NAMALWA (cell line): Measurements from ENCODE around the gene MSRB2.

Experiments
- DNase-seq: peaks from one replicate; pipeline ENCODE4 v3.0.0-alpha.2; 2015; ENCODE audit warnings: low spot score

Gene MSRB2

DNA sequence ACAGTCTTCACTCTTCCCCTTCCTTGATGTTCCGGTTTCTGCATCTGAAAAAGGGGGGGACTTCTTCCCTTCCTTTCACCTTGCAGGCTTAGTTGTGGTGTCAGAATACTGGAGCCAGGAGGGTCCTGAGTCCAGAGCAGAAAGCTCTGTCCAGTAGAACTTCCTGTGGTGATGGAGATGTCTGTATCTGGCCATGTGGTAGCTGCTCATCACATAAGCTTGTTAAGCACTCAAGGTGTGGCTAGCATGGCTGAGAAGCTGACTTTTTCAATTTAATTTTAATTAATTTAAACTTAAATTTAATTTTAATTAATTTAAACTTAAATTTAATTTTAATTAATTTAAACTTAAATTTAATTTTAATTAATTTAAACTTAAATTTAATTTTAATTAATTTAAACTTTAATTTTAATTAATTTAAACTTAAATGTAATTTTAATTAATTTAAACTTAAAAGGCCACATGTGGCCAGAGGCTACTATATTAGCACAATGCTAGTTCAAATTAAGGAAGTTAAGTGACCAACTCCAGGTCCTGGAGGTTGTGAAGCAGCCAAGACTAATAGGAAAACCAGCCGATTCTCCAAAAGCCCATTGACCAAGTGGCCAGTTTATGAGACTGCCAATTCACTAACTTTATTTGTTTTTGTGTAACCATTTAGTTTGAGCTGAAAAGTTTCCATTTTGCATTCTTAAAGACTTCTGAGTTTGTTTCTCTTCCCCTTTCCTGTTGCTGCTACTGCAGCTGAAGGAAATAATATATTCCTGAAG is 16.3 kb downstream of the MSRB2 start:
- DNase-seq: no peak

DNA sequence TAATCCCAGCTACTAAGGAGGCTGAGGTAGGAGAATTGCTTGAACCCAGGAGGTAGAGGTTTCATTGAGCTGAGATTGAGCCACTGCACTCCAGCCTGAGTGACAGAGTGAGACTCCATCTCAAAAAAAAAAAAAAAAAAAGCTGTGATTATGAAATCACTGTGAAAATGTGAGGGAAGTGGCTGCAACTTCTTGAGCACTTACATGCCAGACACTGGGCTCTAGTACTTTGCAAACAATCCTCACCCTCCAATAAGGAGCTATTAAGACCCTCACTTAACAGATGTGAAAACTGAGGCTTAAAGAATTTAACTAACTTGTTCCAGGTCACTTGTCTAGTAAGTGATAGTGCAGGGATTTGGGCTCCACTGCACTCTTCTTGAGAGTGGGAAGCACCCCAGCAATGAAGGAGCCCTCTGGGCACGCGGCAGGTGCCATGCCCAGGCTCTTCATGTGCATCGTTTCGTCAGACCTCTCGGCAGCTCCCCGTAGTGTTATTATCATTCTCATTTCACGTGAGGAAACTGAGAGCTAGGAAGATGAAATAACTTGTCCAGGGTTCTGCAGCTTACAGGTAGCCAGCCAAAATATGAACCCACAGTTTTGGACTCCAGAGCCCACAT is 19.0 kb downstream of the MSRB2 start:
- DNase-seq: no peak

DNA sequence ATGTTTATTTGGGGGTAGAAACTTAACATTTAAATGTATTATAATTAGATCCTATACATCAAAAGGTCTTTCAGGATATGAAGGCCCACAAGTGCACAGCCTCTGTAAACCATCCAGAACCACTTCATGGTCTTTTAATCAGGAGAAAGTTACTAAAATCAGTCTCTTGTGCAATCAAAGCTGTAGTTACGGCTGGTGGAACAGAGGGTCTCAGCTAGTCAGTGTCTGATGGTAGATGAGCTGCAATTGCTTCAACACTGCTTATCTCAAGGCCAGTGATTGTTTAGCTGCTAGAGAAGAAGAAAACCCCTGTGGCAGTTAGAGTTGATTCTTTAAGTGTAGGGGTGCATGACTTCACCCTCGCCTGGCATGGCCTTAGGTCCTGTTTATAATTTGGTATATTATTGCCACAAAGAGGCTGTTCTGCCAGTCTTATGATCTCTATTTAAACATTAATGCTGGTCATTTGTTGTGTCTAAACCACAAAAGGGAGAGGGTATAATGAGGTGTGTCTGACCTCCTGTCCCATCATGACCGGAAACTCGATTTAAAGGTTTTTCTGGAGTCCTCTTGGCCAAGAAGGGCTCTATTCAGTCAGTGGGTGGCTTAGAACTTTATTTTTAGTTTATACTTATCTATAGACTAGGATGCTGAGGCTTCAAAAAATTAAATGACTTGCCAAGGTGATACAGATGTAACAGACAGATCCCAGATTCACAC is 21.3 kb downstream of the MSRB2 start:
- no peak for DNase-seq

GRCh38 chr10:23120001-23120934 is 24.9 kb downstream of the MSRB2 start:
- DNase-seq: no peak

- DNase-seq: no peak
These were observed 25.8 kb downstream of the MSRB2 start for GRCh38 chr10:23121135-23121534.

GRCh38 chr10:23136462-23136861 is 41.1 kb downstream of the MSRB2 start:
- DNase-seq: no peak

DNA sequence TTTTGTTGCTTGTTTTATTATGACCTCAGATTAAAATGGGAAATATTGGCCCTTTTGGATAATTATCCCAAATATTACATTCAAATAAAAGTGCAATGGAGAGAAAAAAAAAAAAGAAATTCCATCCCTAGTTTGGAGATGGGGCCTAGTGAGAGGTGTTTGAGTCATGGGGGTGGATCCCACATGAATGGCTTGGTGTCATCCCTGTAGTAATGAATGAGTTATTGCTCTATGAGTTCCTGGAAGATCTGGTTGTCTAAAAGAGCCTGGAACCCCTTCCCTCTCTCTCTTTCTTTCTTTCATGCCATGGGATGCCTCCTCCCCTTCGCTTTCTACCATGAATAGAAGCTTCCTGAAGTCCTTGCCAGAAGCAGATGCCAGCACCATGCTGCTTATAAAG is 44.3 kb downstream of the MSRB2 start:
- no peak for DNase-seq

DNA sequence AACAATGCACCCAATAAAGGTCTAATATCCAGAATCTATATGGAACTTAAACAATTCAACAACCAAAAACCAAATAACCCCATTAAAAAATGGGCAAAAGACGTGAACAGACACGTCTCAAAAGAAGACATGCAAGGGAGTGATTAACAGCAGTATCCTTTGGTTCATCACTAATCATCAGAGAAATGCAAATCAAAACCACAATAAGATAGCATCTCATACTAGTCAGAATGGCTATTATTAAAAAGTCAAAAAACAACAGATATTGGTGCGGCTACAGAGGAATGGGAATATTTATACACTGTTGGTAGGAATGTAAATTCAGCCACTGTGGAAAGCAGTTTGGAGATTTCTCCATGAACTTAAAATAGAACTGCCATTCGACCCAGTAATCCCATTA is 46.6 kb downstream of the MSRB2 start:
- no peak for DNase-seq

- DNase-seq: no peak
These were observed 50.9 kb downstream of the MSRB2 start for GRCh38 chr10:23146258-23146657.

- no peak for DNase-seq
These were observed 51.7 kb downstream of the MSRB2 start for GRCh38 chr10:23147035-23147434.

DNA sequence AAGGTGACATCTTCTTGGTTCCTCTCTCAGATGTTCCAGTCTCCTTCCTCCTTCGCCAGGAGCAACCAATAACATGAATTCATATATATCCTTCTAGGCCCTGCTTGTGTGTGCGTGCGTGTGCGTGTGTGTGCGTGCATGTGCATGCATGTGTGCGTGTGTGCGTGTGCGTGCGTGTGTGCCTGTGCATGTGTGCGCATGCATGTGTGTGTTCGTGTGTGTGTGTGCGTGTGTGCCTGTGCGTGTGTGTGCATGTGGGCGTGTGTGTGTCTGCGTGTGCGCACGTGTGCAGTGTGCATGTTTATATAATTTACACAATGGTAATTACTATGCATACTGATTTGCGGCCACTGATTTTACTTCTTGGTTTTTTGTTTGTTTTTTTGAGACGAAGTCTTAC is 52.8 kb downstream of the MSRB2 start:
- DNase-seq: no peak

GRCh38 chr10:23150091-23150490 is 54.7 kb downstream of the MSRB2 start:
- no peak for DNase-seq

GRCh38 chr10:23150610-23151009 is 55.2 kb downstream of the MSRB2 start:
- no peak for DNase-seq

GRCh38 chr10:23151071-23151470 is 55.7 kb downstream of the MSRB2 start:
- no peak for DNase-seq

GRCh38 chr10:23155169-23155568 is 59.8 kb downstream of the MSRB2 start:
- no peak for DNase-seq

GRCh38 chr10:23156447-23157150 is 61.2 kb downstream of the MSRB2 start:
- no peak for DNase-seq

- peak; percentile 9 for DNase-seq
These were observed 61.9 kb downstream of the MSRB2 start for GRCh38 chr10:23157239-23157681.

- DNase-seq: peak; percentile 66
These were observed 62.5 kb downstream of the MSRB2 start for GRCh38 chr10:23157691-23158369.

GRCh38 chr10:23158370-23158769 is 63.0 kb downstream of the MSRB2 start:
- DNase-seq: peak; percentile 70

- DNase-seq: no peak
These were observed 76.0 kb downstream of the MSRB2 start for GRCh38 chr10:23171232-23171876.
